Middle frontal gyrus (tissue), 1 donor: ENCODE results near the gene HCST.
A peak's percentile ranks its signal among the peaks of the same experiment; 100 is the strongest.
"Not testable (repeated sequence)": the region's sequence is repeated elsewhere in the genome, so short reads cannot be mapped to it uniquely, and the experiment has no call there.

Source experiments
- DNase-seq: peaks from one replicate; pipeline ENCODE4 v3.0.0-alpha.2; 2015; ENCODE audit warnings: low spot score; ENCODE audit errors: extremely low spot score

Gene HCST

DNA sequence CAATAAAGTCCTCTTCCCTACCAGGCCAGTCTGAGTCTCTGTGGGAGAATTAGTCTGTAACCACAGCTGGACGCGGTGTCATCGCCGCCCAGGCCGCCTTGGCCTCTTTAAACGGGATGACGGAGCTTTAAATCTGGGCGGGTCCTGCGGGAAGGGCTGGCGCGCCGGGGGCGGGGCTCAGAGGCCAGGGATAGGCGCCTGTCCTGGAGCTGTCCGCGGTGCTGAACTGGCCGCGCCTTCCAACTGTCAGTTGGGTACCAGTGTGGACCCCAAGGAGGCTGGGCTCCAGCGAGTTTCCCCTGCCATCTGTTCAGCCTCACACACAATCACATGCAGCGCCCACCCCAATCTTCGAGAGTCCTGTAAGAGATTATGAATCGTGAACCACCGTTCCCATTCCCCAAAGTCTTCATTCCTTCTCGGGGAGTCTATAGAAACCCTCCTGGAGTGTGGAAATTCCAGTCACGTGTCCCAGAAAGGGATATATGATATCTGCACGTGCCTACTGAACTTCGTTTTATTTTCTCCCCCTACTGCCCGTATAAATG, 22.5 kb upstream of the HCST start:
- peak; percentile 34 for DNase-seq

DNA sequence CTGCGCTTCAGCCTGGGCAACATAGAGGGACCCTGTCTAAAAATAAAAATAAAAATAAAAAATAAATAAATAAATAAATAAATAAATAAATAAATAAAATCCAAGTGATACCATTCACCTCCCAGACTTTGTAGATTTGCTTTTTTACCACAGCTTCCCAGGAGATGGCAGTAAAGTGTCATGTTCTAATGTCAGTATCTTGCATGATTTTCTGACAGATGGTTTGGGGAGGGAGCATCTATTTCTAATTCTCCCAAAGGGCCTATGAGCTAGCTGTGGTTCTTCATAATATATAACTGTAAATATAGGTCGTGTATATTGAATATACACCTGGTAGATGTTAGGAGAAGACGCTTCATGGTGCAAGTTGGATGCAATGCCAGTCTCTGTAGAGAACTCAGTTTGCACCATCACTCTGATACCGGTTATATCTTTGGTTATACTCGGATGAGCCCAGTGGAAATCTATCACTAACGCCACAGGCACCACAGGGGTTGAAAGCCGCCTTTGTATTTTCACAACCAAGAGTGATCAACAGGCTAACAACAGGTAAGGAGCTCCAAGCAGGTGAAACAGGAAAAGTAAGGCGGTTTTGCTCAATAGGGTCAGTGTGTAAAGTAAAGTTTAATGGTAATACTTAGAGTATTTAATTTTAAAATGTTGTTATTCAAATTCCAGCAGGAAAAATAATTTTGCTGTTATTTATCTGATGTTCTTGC, 20.1 kb upstream of the HCST start:
- peak; percentile 77 for DNase-seq

DNA sequence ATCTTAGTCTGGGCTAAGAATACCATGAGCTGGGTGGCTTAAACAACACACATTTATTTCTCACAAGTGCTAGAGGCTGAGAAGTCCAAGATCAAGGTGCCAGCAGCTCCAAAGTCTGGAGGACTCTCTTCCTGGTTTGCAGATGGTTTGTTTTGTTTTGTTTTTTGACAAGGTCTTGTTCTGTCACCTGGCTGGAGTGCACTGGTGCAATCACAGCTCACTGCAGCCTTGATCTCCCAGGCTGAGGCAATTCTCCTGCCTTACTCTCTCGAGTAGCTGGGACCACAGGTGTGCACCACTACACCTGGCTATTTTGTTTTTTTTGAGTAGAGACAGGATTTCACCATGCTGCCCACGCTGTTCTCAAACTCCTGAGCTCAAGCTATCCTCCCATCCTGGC, 18.4 kb upstream of the HCST start:
- DNase-seq, result no peak

- DNase-seq, result no peak
Measured at GRCh38 chr19:35885225-35885738, 17.0 kb upstream of the HCST start.

DNA sequence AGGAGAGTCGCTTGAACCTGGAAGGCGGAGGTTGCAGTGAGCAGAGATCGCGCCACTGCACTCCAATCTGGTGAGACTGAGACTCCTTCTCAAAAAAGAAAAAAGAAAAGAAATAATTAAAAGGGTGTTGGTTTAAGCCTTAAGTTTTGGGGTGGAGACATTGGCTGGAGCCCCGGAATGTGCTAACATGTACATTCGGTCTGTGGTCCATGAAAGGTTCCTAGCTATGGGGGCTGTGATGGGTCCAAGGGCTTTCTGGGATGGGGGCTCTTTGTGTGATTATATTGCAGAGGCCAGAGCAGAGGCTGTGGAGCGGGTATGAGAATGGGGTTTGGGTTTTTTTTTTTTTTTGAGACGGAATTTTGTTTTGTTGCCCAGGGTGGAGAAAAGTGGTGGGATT, 16.4 kb upstream of the HCST start:
- DNase-seq, result no peak

DNA sequence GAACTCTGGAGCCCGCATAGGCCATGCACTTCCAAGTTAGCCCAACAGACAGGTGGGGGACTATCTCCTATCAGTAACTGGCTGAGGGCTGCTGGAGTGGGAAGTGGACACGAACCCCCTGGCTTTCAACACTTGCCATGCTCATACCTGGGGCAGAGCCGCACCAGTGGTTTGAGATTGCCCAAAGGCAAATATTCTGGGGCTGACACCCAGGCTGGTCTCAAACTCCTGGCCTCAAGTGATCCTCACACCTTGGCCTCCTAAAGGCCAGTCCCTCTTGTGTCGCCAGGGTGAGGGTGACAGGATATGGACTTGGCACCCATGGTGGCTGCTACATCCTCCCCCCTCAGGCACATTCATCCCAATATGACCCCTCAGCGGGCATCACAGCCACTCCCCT, 15.1 kb upstream of the HCST start:
- no peak for DNase-seq

DNA sequence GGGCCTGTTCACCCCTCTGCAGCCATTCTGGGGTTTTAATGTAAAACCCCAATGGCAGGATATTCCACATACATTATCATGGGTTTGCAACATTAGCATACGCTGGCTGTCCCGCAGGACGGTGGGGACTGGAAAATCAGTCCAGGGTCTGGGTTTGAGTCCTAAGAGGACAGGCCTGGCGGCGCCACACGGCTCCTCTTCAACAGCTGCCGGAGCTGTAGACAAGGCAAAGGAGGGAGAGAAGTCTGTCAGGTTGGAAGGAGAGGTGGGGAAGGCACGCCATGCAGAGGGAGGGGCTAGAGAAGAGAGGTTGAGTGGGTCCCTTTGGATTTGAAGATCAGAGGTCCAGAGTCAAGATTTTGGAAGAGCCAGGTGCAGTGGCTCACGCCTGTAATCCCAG, 13.9 kb upstream of the HCST start:
- no peak for DNase-seq

DNA sequence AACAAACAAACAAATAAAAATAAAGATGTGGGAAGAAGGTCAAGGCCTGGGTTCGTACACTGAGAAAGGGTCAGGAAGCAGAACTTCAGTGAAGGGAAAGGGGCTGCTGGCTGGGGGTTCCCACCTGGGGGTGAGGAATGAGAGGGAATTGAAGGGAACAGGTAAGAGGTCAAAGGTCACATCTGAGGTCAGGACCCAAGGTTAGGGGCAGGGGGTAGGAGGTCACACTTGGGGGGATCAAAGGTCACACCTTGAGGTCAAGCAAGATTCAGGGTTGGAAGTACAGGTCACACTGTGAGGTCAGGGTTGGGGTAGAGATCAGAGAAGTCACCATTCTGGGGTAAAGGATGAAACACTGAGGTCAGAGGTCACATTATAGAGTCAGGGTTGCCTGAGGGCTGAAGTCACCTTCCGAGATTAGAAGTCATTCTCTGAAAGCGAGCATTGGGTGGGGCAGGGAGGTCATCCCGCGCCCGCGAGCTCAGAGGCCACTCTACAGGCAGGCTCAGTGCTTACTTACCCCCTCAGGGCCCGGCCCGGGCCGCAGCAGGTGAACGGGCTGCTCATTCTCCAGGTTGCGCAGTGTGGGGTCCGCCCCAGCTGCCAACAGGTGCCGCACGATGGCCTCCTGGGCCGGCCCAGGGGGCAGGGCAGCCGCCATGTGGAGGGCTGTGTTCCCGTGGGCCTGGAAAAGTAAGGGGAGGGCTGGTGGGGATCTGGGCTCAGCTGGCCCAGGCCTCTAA, 12.8 kb upstream of the HCST start:
- DNase-seq, result no peak

DNA sequence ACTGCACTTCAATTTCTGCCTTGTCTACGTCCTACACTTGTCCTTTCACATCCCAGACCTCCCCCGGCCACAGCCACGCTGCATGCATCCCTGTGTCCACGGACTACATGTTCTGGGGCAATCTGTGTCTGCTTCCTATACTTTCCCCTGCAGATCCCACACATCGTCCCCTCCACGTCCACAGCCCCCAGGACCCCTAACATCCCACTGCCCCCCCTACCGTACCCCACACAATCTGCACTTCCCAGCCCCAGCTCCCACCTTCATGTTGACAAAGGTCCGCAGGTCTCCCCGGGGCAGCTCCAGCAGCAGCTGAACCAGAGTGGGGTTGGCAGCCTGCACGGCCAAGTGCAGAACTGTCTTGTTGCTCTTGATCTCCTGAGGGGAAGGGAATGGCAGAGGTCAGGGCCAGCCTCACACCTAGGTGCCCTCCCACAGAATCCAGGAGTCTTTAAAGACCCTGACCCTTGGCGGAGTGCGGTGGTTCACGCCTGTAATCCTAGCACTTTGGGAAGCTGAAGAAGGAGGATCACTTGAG, 12.1 kb upstream of the HCST start:
- no peak for DNase-seq

DNA sequence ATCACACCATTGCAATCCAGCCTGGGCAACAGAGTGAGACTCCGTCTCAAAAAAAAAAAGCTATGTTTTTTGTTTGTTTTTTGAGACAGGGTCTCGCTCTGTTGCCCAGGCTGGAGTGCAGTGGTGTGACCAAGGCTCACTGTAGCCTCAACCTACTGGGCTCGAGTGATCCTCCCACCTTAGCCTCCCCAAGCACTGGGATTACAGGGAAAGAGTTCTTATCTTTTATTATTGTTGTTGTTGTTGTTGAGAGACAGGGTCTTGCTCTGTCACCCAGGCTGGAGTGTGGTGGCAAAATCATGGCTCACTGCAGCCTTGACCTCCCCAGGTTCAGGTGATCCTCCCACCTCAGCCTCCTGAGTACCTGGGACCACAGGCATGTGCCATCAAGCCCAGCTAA, 10.5 kb upstream of the HCST start:
- not testable (repeated sequence) for DNase-seq

DNA sequence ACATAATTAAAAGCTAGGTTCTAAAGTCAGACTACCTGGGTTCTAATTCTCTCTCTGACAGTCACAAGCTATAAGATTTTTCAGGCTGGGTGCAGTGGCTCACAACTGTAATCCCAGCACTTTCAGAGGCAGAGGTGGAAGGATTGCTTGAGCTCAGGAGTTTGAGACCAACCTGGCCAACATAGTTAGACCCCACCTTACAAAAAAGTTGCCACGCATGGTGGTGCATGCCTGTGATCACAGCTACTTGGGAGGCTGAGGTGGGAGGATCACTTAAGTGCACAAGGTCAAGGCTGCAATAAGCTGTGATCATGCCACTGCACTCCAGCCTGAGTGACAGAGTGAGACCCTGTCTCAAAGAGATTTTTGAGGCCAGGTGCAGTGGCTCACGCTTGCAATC, 8.0 kb upstream of the HCST start:
- DNase-seq, result no peak

GRCh38 chr19:35895911-35896642, 6.3 kb upstream of the HCST start:
- DNase-seq, result no peak

GRCh38 chr19:35896643-35897040, 5.7 kb upstream of the HCST start:
- no peak for DNase-seq

GRCh38 chr19:35897706-35898451, 4.5 kb upstream of the HCST start:
- no peak for DNase-seq

DNA sequence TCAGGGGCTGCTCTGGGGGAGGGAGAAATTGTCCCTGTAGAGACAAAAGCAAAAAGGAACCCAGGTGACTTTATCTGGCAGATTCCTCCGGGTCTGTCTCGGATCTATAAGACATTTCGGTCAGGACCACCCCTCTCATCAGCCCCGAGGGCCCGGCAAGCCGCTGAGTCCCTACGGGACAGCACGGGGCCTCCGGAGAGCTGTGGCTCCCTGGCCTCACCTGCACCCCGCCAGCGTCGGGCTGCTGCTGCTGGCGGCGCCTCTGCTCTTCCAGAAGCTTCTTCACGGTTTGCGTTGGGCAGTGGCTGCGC, 3.9 kb upstream of the HCST start:
- no peak for DNase-seq

DNA sequence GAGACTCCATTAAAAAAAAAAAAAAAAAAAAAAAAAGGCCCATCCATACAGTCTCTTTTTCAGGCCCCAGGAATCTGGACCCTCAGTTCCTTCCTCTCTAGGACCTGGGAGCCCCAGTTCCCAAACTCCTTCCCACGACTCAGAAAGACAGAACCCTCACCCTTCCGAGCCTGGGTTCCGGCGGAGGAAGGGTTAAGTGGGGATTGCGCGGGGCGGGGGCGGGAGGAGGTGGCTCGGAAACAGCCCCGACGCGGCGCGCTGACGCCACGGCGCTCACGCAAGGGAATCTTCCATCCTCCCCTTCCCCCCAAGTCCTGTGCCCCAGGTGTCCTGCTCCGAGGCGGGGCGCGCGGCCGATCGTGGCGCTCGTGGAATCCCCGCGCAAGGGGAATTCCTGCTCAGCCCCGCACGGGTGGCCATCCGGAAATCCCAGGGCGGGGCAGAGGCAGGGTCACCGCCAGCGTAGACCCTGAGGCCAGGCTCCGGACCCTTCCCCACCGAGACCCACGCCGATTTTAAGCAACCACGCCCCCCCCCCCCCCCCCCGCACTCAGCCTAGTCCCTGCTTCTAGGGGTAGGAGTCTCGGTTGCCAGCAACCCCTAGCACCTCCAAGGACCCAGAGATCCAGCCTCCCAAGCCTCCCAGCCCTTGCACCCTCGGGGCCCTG, 2.6 kb upstream of the HCST start:
- DNase-seq, result peak; percentile 69

DNA sequence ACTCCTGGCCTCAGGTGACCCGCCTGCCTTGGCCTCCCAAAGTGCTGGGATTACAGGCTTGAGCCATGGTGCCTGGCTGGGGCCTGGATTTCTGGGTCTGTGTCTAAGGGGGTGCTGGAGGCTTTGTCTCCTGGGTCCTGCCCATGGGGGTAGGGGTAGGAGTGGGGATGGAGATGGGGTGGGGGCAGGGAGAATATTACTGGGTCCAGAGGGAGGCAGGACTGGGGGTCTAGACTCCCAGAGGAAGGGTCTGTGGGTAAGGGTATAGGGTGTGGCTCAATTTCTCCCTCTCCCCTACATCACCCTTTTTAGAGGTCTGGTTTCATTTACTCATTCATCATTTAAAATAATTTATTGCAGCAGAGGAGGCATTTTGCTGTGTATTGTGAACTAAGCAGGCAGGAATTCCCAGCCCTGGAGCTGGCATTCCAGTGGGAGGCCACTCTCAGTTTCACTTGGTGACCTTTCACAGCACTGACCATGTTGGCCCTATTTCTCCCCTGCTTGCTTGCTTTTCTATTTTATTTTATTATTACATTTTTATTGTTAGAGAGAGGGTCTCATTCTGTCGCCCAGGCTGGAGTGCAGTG, 1.2 kb upstream of the HCST start:
- no peak for DNase-seq

GRCh38 chr19:35902870-35903475, 644 bp downstream of the HCST start:
- no peak for DNase-seq

DNA sequence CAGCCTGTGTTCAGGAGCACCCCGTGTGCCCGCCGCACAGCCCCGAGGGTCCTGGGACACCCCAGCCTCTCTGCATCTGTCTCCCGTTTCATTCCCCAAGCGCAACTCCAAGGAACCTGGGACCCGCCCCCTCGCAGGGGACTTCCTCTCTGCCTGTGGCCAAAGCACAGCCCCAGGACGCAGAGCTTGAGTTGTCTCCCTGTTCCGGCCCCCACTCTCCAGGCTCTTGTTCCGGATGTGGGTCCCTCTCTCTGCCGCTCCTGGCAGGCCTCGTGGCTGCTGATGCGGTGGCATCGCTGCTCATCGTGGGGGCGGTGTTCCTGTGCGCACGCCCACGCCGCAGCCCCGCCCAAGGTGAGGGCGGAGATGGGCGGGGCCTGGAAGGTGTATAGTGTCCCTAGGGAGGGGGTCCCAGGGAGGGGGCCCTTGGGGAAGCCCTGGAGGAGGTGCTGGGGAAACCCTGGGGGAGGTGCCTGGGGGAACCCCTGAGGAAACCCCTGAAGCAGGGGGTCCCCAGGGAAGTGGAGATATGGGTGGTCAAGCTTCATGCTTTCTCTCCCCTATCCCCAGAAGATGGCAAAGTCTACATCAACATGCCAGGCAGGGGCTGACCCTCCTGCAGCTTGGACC, 1.3 kb downstream of the HCST start:
- no peak for DNase-seq
